Measurements from ENCODE around the gene LAMA5.

LAMA5 gene

GRCh38 chr20:62311832-62312661 lies 55.1 kb downstream of the LAMA5 start:
- 96% methylated on average over 60 of the region's 60 CpGs for WGBS
- H3K27me3 ChIP-seq (ENCODE audit: insufficient read depth, low read length): no peaks in the 10 kb centered on the region
- H3K4me1 ChIP-seq (ENCODE audit: insufficient read depth, low read length): no peaks in the 10 kb centered on the region
- no peak overlapping the region for H3K4me3 ChIP-seq (ENCODE audit: low read length)
- no peaks in the 10 kb centered on the region for H3K9me3 ChIP-seq (ENCODE audit: insufficient read depth, low read depth, low read length)
- no peak overlapping the region for H3K9ac ChIP-seq (ENCODE audit: low read depth, low read length)
- H3K27ac ChIP-seq (ENCODE audit: low read depth, low read length): no peak overlapping the region
- peaks cover 97% of the 10 kb centered on the region for H3K36me3 ChIP-seq (ENCODE audit: insufficient read depth, low read length)

GRCh38 chr20:62311150-62311549 lies 56.0 kb downstream of the LAMA5 start:
- peaks cover 97% of the 10 kb centered on the region for H3K36me3 ChIP-seq (ENCODE audit: insufficient read depth, low read length)
- H3K27me3 ChIP-seq (ENCODE audit: insufficient read depth, low read length): no peaks in the 10 kb centered on the region
- H3K9ac ChIP-seq (ENCODE audit: low read depth, low read length): no peak overlapping the region
- 95% methylated on average over 18 of the region's 18 CpGs for WGBS
- H3K9me3 ChIP-seq (ENCODE audit: insufficient read depth, low read depth, low read length): no peaks in the 10 kb centered on the region
- no peak overlapping the region for H3K4me3 ChIP-seq (ENCODE audit: low read length)
- H3K27ac ChIP-seq (ENCODE audit: low read depth, low read length): no peak overlapping the region
- no peaks in the 10 kb centered on the region for H3K4me1 ChIP-seq (ENCODE audit: insufficient read depth, low read length)

GRCh38 chr20:62310757-62311121 lies 56.4 kb downstream of the LAMA5 start:
- H3K4me1 ChIP-seq (ENCODE audit: insufficient read depth, low read length): no peaks in the 10 kb centered on the region
- H3K27me3 ChIP-seq (ENCODE audit: insufficient read depth, low read length): no peaks in the 10 kb centered on the region
- no peak overlapping the region for H3K9ac ChIP-seq (ENCODE audit: low read depth, low read length)
- H3K4me3 ChIP-seq (ENCODE audit: low read length): no peak overlapping the region
- H3K36me3 ChIP-seq (ENCODE audit: insufficient read depth, low read length): peaks cover 97% of the 10 kb centered on the region
- H3K27ac ChIP-seq (ENCODE audit: low read depth, low read length): no peak overlapping the region
- H3K9me3 ChIP-seq (ENCODE audit: insufficient read depth, low read depth, low read length): no peaks in the 10 kb centered on the region
- 92% methylated on average over 25 of the region's 25 CpGs for WGBS

- no peaks in the 10 kb centered on the region for H3K4me1 ChIP-seq (ENCODE audit: insufficient read depth, low read length)
- H3K4me3 ChIP-seq (ENCODE audit: low read length): no peak overlapping the region
- peaks cover 97% of the 10 kb centered on the region for H3K36me3 ChIP-seq (ENCODE audit: insufficient read depth, low read length)
- no peaks in the 10 kb centered on the region for H3K9me3 ChIP-seq (ENCODE audit: insufficient read depth, low read depth, low read length)
- H3K27ac ChIP-seq (ENCODE audit: low read depth, low read length): peak overlapping the region; percentile 35; the same call in 1 of the 2 replicates
- 91% methylated on average over 29 of the region's 29 CpGs for WGBS
- H3K27me3 ChIP-seq (ENCODE audit: insufficient read depth, low read length): no peaks in the 10 kb centered on the region
- H3K9ac ChIP-seq (ENCODE audit: low read depth, low read length): no peak overlapping the region
Observed at GRCh38 chr20:62309947-62310756, 57.0 kb downstream of the LAMA5 start.

- no peaks in the 10 kb centered on the region for H3K27me3 ChIP-seq (ENCODE audit: insufficient read depth, low read length)
- H3K9ac ChIP-seq (ENCODE audit: low read depth, low read length): no peak overlapping the region
- peaks cover 6% of the 10 kb centered on the region; the same call in 1 of the 2 replicates for H3K4me1 ChIP-seq (ENCODE audit: insufficient read depth, low read length)
- H3K4me3 ChIP-seq (ENCODE audit: low read length): no peak overlapping the region
- peak overlapping the region; percentile 41; the same call in 1 of the 2 replicates for H3K27ac ChIP-seq (ENCODE audit: low read depth, low read length)
- peaks cover 97% of the 10 kb centered on the region for H3K36me3 ChIP-seq (ENCODE audit: insufficient read depth, low read length)
- H3K9me3 ChIP-seq (ENCODE audit: insufficient read depth, low read depth, low read length): no peaks in the 10 kb centered on the region
- WGBS: 92% methylated on average over 25 of the region's 26 CpGs
Observed at GRCh38 chr20:62309198-62309944, 57.7 kb downstream of the LAMA5 start.

- Histone ChIP-seq H3K9ac (ENCODE audit: low read depth, low read length) (no peak overlapping the region), H3K27ac (ENCODE audit: low read depth, low read length) (peak overlapping the region; percentile 21; the same call in 1 of the 2 replicates), H3K9me3 (ENCODE audit: insufficient read depth, low read depth, low read length) (no peaks in the 10 kb centered on the region), H3K4me3 (ENCODE audit: low read length) (no peak overlapping the region), H3K4me1 (ENCODE audit: insufficient read depth, low read length) (peaks cover 9% of the 10 kb centered on the region; the same call in 1 of the 2 replicates), H3K27me3 (ENCODE audit: insufficient read depth, low read length) (no peaks in the 10 kb centered on the region), H3K36me3 (ENCODE audit: insufficient read depth, low read length) (peaks cover 95% of the 10 kb centered on the region)
- WGBS: 96% methylated on average over 29 of the region's 29 CpGs
Observed at GRCh38 chr20:62308102-62308822, 58.9 kb downstream of the LAMA5 start.

GRCh38 chr20:62307226-62308101 lies 59.6 kb downstream of the LAMA5 start:
- peaks cover 87% of the 10 kb centered on the region for H3K36me3 ChIP-seq (ENCODE audit: insufficient read depth, low read length)
- WGBS: 96% methylated on average over 42 of the region's 42 CpGs
- H3K4me3 ChIP-seq (ENCODE audit: low read length): no peak overlapping the region
- H3K27me3 ChIP-seq (ENCODE audit: insufficient read depth, low read length): no peaks in the 10 kb centered on the region
- peaks cover 9% of the 10 kb centered on the region; the same call in 1 of the 2 replicates for H3K4me1 ChIP-seq (ENCODE audit: insufficient read depth, low read length)
- no peaks in the 10 kb centered on the region for H3K9me3 ChIP-seq (ENCODE audit: insufficient read depth, low read depth, low read length)
- H3K27ac ChIP-seq (ENCODE audit: low read depth, low read length): no peak overlapping the region; the same call in 1 of the 2 replicates
- no peak overlapping the region for H3K9ac ChIP-seq (ENCODE audit: low read depth, low read length)

- Histone ChIP-seq H3K27ac (ENCODE audit: low read depth, low read length) (peak overlapping the region; percentile 41; the same call in 1 of the 2 replicates), H3K4me3 (ENCODE audit: low read length) (no peak overlapping the region), H3K9me3 (ENCODE audit: insufficient read depth, low read depth, low read length) (no peaks in the 10 kb centered on the region), H3K4me1 (ENCODE audit: insufficient read depth, low read length) (peaks cover 9% of the 10 kb centered on the region; the same call in 1 of the 2 replicates), H3K36me3 (ENCODE audit: insufficient read depth, low read length) (peaks cover 78% of the 10 kb centered on the region), H3K9ac (ENCODE audit: low read depth, low read length) (no peak overlapping the region), H3K27me3 (ENCODE audit: insufficient read depth, low read length) (no peaks in the 10 kb centered on the region)
- 93% methylated on average over 27 of the region's 27 CpGs for WGBS
Observed at GRCh38 chr20:62306414-62307187, 60.5 kb downstream of the LAMA5 start.

GRCh38 chr20:62305765-62306413 lies 61.2 kb downstream of the LAMA5 start:
- Histone ChIP-seq H3K27me3 (ENCODE audit: insufficient read depth, low read length) (no peaks in the 10 kb centered on the region), H3K36me3 (ENCODE audit: insufficient read depth, low read length) (peaks cover 71% of the 10 kb centered on the region), H3K27ac (ENCODE audit: low read depth, low read length) (peak overlapping the region; percentile 41; the same call in 1 of the 2 replicates), H3K4me3 (ENCODE audit: low read length) (no peak overlapping the region), H3K4me1 (ENCODE audit: insufficient read depth, low read length) (peaks cover 9% of the 10 kb centered on the region; the same call in 1 of the 2 replicates), H3K9me3 (ENCODE audit: insufficient read depth, low read depth, low read length) (no peaks in the 10 kb centered on the region), H3K9ac (ENCODE audit: low read depth, low read length) (no peak overlapping the region)
- 93% methylated on average over 33 of the region's 33 CpGs for WGBS

Measured in HUES64 (cell line).